Neutrophil (primary cell): ENCODE measurements around the gene OR1S1.

Experiments used
- H3K27ac ChIP-seq: fragments of 200-600 bp; sonication (generic); 2 replicates; pipeline ENCODE4 v1.5.1; 2016; ENCODE audit warnings: mild to moderate bottlenecking, moderate library complexity
- H3K27me3 ChIP-seq: fragments of 200-600 bp; sonication (generic); 2 replicates; pipeline ENCODE4 v1.6.0; 2016; ENCODE audit warnings: mild to moderate bottlenecking
- H3K36me3 ChIP-seq: fragments of 200-600 bp; sonication (generic); 2 replicates; pipeline ENCODE4 v1.5.1; 2017
- H3K4me1 ChIP-seq, 2 experiments: fragments of 200-600 bp in 1 of 2; sonication (generic) in 1 of 2; 1 replicate in 1 of 2; 2 replicates in 1 of 2; pipeline versions ENCODE4 v1.5.1 to v1.6.1; 2013 to 2016; ENCODE audit warnings: low read depth in 1 of 2, low read length in 1 of 2, mild to moderate bottlenecking in 1 of 2, moderate library complexity in 1 of 2; ENCODE audit not compliant: control insufficient read depth in 1 of 2, insufficient read depth in 1 of 2
- H3K4me3 ChIP-seq, 2 experiments: fragments of 200-600 bp in 1 of 2; sonication (generic) in 1 of 2; 1 replicate in 1 of 2; 2 replicates in 1 of 2; pipeline ENCODE4 v1.5.1; 2013 to 2016; ENCODE audit warnings: low read depth in 1 of 2, low read length in 1 of 2, mild to moderate bottlenecking in 1 of 2, moderate library complexity in 1 of 2
- H3K9me3 ChIP-seq: fragments of 200-600 bp; sonication (generic); 2 replicates; pipeline ENCODE4 v1.5.1; 2016
- TF ChIP-seq, protein P1 (sequence below): fragments of 200-600 bp; sonication (generic); IDR thresholded peaks from 2 replicates; pipeline ENCODE4 v1.5.1; 2016; ENCODE audit warnings: antibody characterized with exemption

OR1S1 gene

DNA sequence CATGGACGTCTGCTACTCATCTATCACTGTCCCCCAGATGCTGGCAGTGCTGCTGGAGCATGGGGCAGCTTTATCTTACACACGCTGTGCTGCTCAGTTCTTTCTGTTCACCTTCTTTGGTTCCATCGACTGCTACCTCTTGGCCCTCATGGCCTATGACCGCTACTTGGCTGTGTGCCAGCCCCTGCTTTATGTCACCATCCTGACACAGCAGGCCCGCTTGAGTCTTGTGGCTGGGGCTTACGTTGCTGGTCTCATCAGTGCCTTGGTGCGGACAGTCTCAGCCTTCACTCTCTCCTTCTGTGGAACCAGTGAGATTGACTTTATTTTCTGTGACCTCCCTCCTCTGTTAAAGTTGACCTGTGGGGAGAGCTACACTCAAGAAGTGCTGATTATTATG lies 32.9 kb upstream of the OR1S1 start:
- Histone ChIP-seq H3K4me3 (no peak overlapping the region), H3K27ac (no peak overlapping the region), H3K36me3 (no peaks in the 10 kb centered on the region), H3K4me1 (no peaks in the 10 kb centered on the region), H3K9me3 (no peaks in the 10 kb centered on the region), H3K27me3 (no peaks in the 10 kb centered on the region)
- TF ChIP-seq, protein P1, sequence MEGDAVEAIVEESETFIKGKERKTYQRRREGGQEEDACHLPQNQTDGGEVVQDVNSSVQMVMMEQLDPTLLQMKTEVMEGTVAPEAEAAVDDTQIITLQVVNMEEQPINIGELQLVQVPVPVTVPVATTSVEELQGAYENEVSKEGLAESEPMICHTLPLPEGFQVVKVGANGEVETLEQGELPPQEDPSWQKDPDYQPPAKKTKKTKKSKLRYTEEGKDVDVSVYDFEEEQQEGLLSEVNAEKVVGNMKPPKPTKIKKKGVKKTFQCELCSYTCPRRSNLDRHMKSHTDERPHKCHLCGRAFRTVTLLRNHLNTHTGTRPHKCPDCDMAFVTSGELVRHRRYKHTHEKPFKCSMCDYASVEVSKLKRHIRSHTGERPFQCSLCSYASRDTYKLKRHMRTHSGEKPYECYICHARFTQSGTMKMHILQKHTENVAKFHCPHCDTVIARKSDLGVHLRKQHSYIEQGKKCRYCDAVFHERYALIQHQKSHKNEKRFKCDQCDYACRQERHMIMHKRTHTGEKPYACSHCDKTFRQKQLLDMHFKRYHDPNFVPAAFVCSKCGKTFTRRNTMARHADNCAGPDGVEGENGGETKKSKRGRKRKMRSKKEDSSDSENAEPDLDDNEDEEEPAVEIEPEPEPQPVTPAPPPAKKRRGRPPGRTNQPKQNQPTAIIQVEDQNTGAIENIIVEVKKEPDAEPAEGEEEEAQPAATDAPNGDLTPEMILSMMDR: no peak

DNA sequence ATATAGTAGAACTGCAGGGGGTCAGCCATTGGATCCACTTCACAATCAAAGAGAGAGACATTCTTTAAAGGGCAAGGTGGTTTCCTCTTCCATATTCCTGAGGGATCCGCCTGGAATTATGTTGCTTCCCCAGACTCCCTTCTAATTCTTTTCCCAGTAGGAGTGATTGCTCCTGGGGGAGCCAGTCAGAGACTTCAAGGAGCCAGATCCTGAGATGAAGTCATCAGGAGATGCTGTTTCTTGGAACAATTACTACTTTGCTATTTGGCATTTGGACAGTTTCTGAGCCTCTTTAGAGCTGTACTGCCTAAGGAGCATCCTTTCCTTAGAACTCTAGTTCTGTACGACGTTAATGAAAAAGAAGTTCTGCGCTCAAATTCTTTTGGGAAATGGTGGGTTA lies 25.6 kb upstream of the OR1S1 start:
- no peaks in the 10 kb centered on the region for H3K36me3 ChIP-seq
- TF ChIP-seq, protein P1: no peak
- H3K27ac ChIP-seq: no peak overlapping the region
- H3K9me3 ChIP-seq: no peaks in the 10 kb centered on the region
- H3K4me3 ChIP-seq: no peak overlapping the region
- no peaks in the 10 kb centered on the region for H3K27me3 ChIP-seq
- H3K4me1 ChIP-seq: no peaks in the 10 kb centered on the region

DNA sequence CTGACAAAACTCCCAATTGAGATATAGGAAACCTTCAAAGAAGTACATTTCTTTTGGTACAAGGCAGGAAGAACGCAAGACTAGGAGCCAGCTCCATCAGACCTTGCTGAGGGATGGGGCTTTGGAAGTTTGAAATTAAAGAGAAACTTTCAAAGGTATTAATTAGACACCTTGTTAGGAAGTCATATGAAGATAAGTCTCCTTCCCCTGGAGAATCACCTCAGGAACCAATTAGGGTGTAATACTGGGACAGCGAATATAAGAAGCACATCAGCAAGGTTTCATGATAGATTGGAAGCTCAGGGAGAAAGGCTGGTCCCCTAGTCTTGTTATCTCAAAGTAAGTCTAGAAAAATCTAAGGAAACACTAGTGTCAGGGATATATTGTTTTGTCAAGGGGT lies 23.8 kb upstream of the OR1S1 start, which contains the start of gene OR9Q2:
TSS of gene OR9Q2 (plus strand) at position 301 of the 400 bp plus-strand sequence. CDS start 1,421 bp downstream, outside the sequence.
- Histone ChIP-seq H3K36me3 (no peaks in the 10 kb centered on the region), H3K4me3 (no peak within 1 kb of the TSS), H3K9me3 (no peaks in the 10 kb centered on the region), H3K4me1 (no peaks in the 10 kb centered on the region), H3K27me3 (no peaks in the 10 kb centered on the region), H3K27ac (no peak within 1 kb of the TSS)
- TF ChIP-seq, protein P1: no peak

DNA sequence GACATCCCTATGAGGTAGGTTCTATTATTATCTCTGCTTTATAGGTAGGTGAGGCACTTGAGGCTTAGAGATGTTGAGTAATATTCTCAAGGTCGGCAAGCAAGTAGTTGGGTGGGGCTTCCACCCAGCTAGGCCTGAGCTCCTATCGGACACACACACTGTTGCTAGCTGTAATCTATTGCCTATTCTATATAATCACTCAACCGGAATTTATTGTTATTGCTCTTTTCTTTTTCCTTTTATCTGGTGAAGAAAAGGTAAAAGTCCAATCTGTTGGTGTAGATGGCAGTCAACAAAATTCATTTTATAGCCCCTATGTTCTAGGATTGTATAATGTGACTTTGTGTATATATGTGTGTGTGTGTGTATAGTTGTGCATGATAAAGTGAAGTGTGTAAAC lies 20.3 kb upstream of the OR1S1 start:
- Histone ChIP-seq H3K4me1 (no peaks in the 10 kb centered on the region), H3K27me3 (no peaks in the 10 kb centered on the region), H3K36me3 (no peaks in the 10 kb centered on the region), H3K9me3 (no peaks in the 10 kb centered on the region), H3K27ac (no peak overlapping the region), H3K4me3 (no peak overlapping the region)
- TF ChIP-seq, protein P1: no peak

DNA sequence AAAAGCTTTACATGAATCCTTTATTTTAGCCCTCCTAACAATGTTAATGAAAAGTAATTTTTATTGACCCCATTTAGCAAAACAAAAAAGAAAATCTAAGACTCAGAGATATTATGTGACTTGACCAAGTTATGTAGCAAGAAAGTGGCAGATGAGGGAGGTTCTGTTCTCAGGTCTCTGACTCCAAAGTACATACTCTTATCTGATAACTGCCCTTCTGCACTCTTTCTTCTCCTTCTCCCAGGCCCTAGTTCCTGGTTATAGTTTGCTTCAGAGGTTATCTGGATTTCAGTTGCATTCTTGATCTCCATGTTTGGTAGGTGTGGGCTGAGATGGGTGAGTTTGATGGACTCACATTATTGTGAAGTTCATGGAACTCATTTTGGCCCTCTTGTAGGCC lies 19.1 kb upstream of the OR1S1 start:
- Histone ChIP-seq H3K4me3 (no peak overlapping the region), H3K9me3 (no peaks in the 10 kb centered on the region), H3K36me3 (no peaks in the 10 kb centered on the region), H3K27ac (no peak overlapping the region), H3K4me1 (no peaks in the 10 kb centered on the region), H3K27me3 (no peaks in the 10 kb centered on the region)
- TF ChIP-seq, protein P1: no peak

DNA sequence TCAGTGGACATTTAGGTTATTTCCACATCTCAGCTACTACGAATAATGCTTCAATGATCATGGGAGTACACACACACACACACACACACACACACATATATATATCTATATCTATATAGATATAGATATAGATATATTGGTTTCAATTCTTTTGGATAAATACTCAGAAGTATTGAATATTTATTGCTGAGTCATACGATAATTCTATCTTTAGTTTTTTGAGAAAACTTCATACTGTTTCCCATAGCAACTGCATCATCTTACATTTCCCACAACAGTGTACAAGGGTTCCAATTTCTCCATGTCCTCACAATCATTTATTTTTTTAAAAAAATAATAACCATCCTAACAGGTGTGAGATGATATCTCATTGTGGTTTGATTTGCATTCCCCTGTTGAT lies 16.6 kb upstream of the OR1S1 start:
- Histone ChIP-seq H3K4me3 (no peak overlapping the region), H3K9me3 (no peaks in the 10 kb centered on the region), H3K4me1 (no peaks in the 10 kb centered on the region), H3K27ac (no peak overlapping the region), H3K27me3 (no peaks in the 10 kb centered on the region), H3K36me3 (no peaks in the 10 kb centered on the region)
- TF ChIP-seq, protein P1: no peak
